HG03439 (cell line): ENCODE measurements around the gene KPNB1.

Experiments used
- ATAC-seq: cut with Tn5 transposase; IDR thresholded peaks from one replicate; pipeline ENCODE4 v1.9.1; 2021; ENCODE audit warnings: mild to moderate bottlenecking, moderate library complexity; ENCODE audit not compliant: unreplicated experiment

The KPNB1 gene

DNA sequence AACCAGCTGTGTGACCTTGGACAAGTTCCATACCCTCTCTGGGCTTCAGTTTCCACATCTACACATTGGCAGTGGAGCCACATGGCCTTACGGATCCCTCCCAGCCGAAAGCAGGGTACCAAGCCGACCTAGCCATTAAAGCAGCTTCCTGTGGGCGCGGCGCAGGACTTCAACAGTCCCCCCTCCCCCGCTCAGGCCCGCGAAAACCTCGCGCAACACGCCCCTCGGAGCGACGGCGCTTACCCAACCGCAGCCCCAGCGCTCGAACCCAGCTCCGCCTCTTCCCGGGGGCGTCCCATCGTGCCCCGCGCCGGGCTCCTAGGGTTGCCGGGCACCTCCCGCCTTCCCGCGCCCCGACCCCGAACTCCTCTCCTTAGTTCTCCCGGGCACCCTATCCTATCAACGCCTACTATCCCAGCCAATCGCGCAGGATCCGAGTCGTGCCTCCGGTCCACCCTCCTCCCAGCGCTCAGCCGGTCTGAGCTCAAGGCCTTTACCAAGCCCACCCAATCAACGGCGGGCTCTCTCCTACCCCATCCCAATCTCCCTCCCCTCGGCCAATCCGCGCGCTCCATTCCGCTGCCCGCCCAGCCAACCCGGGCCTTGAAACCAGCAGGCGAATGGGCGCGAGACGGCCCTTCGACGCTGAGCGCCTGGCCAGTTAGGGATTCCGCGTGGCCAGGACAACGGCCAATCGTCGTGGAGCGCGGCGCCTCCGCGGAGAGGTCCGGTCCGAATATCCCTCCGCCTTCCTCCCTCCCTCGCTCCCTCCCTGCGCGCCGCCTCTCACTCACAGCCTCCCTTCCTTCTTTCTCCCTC, at the start of gene KPNB1:
Gene KPNB1 (plus strand): TSS at position 767 of the 819 bp plus-strand sequence. CDS start 326 bp downstream, outside the sequence.
- ATAC-seq: peak; percentile 83

DNA sequence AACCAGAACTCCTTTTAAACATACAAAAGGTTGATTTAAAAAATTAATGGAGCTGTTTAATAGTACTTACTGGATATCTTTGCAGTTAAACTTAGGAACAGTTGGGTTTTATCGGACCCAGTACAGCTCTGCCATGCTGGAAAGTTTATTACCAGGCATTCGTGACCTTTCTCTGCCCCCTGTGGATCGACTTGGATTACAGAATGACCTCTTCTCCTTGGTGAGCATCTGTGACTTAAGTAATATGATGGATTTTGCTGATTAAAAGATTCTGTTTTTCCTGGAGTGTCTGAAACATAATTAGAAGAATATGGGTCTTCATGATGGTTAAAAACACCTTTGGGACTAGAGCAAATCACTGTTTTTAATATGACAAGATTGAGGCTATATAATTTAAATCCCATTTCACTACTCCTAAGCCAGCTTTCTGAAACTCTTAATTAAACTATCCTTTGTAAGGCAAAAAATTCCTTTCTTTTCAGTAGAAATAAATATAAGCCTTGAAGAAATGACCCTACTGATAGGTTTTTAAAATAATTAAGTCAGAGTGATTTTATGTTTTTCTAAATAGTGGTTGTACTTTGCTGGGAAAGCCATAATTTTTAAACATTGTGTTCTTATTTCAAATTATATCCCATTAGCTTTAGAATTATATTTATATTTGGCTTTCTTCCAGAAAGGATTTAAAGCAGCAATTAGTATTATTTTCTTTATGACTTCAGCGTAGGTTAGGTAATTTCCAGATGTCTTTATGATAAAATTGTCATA, 45.7 kb upstream of the KPNB1 start:
- ATAC-seq: no peak

DNA sequence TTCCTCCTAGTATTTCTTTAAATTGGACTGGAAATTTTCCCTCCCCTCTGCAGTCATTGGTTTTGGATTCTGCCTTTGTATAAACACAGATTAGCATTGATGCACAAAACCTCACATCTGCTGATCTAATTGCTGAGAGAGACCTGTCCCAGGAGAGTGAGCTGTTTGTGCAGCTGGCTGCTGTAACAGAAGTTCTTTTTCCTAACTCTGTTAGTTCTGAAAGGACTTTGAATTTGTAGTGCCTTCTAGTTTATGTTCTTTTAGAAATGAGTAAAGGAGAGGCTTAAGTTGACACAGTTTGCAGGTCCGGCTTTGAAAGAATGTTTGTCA, 45.2 kb upstream of the KPNB1 start:
- no peak for ATAC-seq

DNA sequence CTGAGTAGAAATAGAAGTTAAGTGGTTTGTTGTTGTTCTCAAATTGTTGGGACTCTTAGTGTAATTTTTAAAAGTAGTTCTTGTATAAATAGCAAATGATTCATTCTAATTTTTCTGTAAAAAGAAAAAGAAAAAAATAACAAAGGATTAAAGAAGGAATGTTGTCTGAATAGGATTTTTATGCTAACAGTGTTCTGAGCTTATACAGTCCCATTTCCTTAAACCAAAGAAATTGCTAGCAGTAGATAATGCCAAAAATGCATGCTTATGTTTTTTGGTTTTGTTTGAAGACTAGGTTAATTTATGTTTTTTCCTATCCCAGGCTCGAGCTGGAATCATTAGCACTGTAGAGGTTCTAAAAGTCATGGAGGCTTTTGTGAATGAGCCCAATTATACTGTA, 44.7 kb upstream of the KPNB1 start:
- no peak for ATAC-seq

DNA sequence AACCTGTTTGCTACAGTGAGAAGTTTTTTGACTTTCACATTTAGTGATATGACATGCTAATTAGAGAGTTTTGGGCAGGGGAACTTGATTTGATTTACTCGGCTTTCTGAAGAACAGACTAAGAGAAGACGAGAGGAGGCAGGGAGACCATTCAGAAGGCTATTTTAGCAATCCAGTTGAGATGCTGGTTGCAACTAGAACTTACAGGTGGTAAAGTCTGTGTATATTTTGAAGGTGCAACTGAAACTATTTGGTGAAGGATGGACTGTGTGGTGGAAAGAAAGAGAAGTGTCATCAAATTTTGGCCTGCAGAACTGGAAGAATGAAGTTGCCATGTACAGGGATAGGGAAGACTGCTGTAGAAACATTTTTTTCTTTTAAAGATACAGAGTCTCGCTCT, 42.2 kb upstream of the KPNB1 start:
- no peak for ATAC-seq

DNA sequence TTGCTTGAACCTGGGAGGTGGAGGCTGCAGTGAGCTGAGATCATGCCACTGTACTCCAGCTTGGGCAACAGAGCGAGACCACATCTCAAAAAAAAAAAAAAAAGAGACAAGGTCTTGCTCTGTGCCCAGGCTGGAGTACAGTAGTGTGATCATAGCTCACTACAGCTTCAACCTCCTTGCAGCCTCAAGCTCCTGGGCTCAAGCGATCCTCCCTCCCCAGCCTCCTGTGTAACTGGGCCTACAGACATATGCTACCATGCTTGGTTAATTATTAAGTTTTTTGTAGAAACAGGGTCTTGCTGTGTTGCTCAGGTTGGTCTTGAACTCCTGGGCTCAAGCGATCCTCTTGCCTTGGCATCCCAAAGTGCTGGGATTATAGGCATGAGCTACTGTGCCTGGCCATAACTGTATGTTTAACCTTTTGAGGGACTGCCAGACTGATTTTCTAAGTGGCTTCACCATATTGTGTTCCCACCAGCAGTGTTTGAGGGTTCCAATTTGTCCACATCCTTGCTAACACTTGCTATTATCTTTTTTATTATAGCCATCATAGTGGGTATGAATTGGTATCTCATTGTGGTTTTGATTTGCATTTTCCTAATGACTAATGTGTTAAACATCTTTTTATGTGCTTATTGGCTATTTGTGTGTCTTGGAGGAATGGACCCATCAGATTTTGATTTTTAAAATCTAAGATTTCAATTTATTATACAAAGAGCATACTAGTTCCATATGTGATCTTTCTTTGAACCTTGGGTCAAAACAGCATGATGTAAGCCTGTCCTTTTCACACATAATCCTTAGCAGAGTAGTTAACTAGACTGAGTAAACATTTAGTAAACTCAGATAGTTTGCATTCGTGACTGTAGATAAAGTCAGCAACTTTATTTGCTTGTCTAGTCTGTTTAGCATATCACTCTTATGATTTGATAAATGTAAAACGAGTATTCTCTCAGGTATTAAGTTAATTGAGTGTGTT, 38.1 kb upstream of the KPNB1 start:
- no peak for ATAC-seq

DNA sequence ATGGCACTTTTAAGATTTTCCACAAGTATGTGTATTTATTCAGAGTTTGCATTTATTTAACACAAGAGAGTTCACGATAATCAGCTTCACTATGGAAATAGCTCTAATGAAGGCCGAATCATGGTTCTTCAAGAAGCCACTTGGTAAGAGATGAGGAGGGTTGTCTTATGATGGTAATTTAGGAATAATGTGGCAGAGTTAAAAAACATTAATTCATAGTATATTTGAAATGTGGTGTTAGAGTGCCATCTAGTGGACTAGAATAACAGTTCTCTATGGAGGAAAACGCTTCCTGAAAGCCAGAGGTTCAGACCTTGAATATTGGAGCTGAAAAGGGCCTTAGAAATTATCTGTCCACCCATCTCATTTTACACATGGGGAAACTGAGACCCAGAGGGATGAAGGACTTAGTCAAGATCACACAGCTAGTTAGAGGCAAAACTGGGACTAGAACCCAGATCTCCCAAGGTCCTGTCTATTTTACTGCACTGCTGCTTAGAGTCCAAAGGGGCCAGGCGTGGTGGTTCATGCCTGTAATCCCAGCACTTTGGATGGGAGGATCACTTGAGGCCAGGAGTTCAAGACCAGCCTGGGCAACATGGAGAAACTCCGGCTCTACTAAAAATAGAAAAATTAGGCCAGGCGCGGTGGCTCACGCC, 33.8 kb upstream of the KPNB1 start:
- ATAC-seq: no peak

DNA sequence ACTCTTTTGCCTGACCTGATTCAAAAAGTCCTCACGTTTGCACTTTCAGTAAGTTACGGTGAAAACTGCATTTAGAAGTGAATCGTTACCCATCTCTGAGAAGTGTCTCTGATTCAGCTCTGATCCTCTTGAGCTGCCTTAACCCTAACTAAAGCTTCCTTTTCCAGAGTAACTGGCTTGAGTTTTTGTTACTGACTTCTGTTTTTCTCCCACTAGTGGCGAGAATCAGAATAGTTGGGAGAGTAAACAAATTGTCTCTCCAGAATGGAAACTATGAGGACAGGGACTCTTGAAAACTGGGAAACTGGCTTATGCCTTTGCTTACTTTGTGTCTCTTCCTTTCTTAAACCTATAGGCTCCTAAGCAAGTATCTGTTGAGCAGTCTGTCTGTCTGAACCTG, 31.3 kb upstream of the KPNB1 start:
- ATAC-seq: no peak

DNA sequence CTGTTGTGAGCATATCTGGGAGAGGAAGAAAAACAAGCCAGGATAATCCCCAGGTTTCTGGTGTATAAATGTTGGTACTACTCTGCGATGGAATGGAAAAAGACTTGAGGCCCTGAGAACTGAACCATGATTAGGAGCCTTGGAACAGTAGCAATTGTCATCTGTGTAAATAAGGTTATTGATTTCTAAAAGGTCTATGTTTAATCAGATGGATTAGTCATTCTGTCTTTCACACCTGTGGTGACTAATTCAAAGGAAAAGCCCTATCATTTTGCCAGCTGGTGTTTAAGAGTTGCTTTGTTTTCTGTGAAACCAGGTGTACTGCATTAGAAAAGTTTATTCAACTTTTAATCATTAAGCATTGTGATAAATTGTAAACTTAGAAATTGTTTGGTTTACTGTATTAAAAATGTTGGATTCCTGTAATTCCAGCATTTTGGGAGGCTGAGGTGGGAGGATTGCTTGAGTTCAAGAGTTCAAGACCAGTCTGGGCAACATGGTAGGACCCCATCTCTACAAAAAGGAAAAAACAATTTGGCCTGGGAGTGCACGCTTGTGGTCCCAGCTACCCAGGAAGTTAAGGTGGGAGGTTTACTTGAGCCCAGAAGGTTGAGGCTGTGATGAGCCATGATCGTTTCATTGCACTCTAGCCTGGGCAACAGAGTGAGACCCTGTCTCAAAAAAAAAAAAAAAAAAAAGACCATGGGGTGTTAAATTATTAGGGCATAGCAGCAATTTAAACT, 29.0 kb upstream of the KPNB1 start:
- no peak for ATAC-seq

DNA sequence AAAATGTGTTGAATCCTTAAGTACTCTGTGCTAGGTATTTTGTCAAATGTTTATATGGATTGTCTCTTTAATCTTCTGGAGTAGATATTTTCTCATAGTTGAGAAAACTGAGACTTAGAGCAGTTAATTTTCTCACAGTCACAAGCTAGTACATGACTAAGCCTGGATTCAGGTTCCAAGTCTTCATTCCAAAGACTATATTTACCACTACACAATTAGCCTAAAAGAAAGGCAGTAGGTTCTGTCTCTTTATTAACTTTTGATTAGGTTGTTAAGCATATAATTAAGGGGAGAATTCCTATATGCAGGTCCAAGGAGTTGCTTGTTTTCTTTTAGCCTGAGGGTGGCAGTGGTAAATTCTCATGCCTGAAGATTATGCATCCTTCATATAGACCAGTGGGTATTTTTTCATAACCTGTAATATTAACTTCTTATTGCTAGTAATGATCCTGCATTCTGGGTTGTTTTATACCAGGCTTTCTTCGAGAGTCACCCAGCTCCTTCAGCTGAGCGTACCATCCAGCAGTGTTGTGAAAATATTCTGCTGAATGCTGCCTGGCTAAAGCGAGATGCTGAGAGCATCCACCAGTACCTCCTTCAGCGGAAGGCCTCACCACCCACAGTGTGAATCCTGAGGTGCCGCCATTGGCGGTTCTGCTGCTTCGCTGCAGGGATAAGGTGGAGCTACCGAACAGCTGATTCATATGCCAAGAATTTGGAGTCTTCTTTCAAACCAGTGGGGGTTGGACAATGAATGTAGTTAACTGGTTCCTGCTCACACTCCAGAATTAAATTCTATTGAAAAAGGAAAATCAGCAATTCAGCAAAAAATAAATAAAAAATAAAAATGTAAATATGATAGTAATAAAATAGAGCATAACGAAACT, 28.2 kb upstream of the KPNB1 start:
- no peak for ATAC-seq

DNA sequence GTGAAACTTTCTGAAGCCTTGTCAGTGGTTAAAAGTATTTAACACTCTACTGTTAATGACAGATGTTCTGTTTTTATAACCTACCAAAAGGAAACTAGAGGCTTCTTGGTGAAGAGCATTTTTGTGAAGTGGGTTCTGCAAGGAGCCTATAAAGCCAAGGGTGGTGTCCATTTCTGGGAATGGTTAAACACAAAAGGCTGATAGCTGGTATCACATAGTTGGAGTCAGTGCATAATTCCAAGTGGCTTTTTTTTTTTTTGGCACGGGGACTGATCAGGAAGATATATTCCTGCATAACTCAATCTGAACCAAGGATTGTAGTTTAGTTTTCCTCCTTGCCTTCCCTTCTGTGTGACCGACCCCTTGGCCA, 27.6 kb upstream of the KPNB1 start:
- ATAC-seq: no peak

DNA sequence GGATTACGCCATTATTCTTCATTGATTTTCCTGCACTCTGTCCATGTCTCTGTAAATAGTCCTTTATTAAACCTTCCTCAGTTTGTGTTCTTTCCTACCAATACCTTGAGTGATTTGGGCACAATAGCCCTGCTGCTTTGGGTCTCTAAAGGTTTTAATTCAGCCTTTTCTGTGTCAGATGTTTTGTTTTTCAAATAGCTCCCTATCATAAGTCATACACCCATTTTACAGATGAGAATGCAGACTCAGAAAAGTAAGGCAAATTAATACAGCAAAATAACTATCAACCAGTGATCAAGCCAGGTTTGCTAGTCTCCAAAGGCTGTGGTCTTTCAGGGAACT, 25.0 kb upstream of the KPNB1 start:
- ATAC-seq: no peak

DNA sequence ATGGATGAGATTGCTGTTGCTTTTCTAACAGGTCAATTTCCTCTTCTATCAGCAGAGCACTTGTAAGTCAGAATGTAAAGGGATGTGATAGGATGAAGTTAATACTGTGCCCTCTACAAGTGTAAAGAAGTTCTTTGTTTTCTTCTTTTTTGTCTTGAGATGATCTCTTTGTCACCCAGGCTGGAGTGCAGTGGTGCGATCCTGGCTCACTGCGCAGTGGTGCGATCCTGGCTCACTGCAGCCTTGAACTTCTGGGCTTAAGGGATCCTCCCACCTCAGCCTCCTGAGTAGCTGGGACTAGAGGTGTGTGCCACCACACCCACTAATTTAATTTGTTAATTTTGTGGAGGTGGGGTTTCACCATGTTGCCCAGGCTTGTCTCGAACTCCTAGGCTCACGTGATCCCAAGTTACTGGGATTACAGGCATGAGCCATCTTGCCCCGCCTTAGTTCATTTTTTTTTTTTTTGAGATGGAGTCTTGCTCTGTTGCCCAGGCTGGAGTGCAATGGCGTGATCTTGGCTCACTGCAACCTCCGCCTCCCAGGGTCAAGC, 21.6 kb upstream of the KPNB1 start:
- ATAC-seq: no peak

DNA sequence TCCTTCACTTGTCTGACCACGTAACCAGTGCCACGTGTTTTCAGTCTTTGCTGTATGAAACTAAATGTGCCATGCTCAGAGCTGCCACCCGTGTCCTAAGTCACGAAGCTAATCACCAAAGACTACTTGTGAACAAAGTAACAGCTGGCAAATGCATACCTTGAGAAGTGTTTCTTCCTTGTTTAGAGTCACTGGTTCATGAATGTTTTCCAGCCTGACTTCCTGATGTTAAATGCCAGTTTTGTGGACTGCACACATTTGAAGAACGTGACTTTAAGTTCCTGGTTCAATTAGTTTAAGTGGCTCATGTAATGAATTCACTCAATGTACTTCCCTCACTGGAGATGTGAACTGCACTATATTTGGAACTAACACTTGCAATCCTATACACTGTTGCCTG, 19.9 kb upstream of the KPNB1 start:
- ATAC-seq: no peak

DNA sequence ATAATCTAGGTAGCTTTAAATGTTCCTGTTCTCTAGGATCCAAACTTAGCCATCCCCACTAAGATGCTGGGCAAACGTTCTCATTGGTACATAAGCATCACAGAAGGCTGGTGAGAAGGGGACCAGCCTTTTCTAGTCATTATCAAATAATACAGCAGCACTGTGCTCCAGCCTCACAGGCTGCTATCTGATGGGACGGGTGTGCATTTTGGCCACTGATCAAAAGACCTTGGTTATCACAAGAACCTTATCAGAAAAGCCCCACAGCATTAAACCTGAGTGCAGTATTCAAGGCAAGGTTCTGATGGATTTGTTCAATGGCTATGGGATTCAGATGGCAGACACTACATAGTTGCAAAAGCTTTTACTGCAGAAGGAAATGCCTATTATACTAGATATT, 19.1 kb upstream of the KPNB1 start:
- no peak for ATAC-seq

DNA sequence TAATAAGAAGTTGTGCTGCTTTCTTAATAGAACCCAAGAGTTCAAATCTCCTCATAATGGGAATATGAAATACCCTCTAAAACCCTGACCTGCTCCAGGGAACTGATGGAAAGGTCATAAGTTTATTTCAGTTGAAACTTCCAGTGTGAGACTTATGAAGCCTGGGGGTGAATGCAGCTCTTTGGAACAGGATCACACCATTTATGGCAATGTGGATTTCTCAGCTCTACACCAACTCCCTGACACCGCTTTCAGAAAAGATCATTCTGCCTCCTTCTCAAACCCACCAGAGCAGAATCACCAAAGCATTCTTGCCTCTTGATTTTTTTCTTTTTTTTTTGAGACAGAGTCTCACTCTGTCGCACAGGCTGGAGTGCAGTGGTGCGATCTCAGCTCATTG, 16.7 kb upstream of the KPNB1 start:
- ATAC-seq: no peak

DNA sequence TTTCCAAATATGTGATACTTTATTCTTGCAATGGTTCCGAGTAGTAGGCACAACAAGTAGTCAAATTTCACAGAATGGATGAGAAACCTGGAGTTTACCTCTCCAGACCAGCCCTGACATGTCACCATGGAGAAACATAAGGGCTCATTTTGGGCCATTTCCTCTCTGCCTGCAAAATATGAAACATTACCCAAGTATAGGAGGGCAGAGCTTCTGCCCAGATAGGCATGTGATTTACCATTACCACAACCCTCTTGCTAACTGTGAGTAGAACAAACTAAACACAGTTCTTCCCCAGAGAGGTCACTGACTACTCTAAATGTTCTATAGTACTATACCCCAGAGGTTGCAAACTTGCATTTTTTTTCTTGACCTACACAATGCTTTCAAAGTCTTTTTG, 15.7 kb upstream of the KPNB1 start:
- no peak for ATAC-seq

DNA sequence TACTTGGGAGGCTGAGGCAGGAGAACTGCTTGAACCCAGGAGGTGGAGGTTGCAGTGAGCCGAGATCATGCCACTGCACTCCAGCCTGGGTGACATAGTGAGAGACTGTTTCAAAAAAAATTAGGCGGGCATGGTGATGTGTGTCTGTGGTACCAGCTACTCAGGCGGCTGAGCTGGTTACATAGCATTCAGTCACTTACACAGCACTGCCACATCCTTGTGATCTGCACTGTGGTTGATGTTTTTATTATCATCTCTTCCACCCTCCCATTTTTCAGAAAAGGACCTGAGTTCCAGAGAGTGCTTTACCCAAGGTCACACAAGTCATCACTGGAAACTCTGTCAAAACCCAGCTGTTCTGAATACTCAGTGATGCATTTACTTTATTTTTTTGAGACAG, 14.8 kb upstream of the KPNB1 start:
- no peak for ATAC-seq

DNA sequence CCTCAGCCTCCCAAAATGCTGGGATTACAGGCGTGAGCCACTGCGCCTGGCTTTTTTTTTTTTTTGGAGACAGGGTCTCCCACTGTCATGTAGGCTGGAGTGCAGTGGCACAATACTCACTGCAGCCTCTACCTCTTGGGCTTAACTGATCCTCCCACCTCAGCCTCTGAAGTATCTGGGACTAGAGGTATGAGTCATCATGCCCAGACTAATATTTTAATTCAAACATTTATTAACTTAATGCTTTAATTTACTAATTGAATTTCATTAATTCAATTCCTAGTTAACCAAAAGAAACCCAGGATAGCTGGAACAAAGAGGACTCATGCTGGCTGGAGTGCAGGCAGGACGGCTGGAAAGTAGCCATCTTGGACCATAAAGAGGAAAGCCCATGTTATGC, 14.0 kb upstream of the KPNB1 start:
- no peak for ATAC-seq
